Measurements from ENCODE around the gene LAMA5.

GRCh38 chr20:62404112-62404665, 37.1 kb upstream of the LAMA5 start:
- TF ChIP-seq CTCF (conservative IDR thresholded peaks at IDR 0.05 in 1 of 2, IDR thresholded peaks at IDR 0.05 in 1 of 2; ENCODE audit: extremely low read depth in 1 of 2, insufficient read depth in 1 of 2, low read depth in 1 of 2, low read length in 2 of 2) (no peak), EZH2 (IDR thresholded peaks at IDR 0.05; ENCODE audit: borderline replicate concordance, low read length) (no peak)

Data from mammary epithelial cell (primary cell).